Spleen (tissue), 11 donors: Measurements from ENCODE around the gene VPS37B. TPM values are rescaled to one million over a fixed set of nuclear protein-coding genes. Genes with fewer than 3 reads are reported as not detected.
"Not testable (repeated sequence)": the region's sequence is repeated elsewhere in the genome, so short reads cannot be mapped to it uniquely, and the experiment has no call there.

Source experiments
- DNase-seq: peaks from one replicate; pipeline ENCODE4 v3.0.0-alpha.2; 2020
- H3K27ac ChIP-seq, 8 donors: fragments of 200-600 bp; sonication (generic) in 7 of 8; 1 replicate in 4 of 8; 2 replicates in 4 of 8; pipeline versions ENCODE4 v1.5.0 to v1.8.0; 2016 to 2021; ENCODE audit warnings: inconsistent platforms in 4 of 8, mild to moderate bottlenecking in 4 of 8, moderate library complexity in 1 of 8
- H3K27me3 ChIP-seq, 7 donors: fragments of 200-600 bp; sonication (generic) in 6 of 7; replicated peaks in 1 of 7; 1 replicate in 4 of 7; 2 replicates in 3 of 7; pipeline versions ENCODE4 v1.5.0 to v1.8.0; 2016 to 2021; ENCODE audit warnings: inconsistent platforms in 3 of 7, mild to moderate bottlenecking in 1 of 7
- H3K36me3 ChIP-seq, 6 donors: fragments of 200-600 bp; sonication (generic) in 5 of 6; 1 replicate in 4 of 6; 2 replicates in 2 of 6; pipeline versions ENCODE4 v1.5.0 to v1.8.0; 2016 to 2021; ENCODE audit warnings: inconsistent platforms in 2 of 6
- H3K4me1 ChIP-seq, 6 donors: fragments of 200-600 bp; sonication (generic) in 5 of 6; 1 replicate in 3 of 6; 2 replicates in 3 of 6; pipeline versions ENCODE4 v1.5.0 to v1.8.0; 2016 to 2021; ENCODE audit warnings: inconsistent platforms in 3 of 6
- H3K4me3 ChIP-seq, 8 donors: fragments of 200-600 bp; sonication (generic) in 7 of 8; 1 replicate in 4 of 8; 2 replicates in 4 of 8; pipeline versions ENCODE4 v1.5.0 to v1.8.0; 2016 to 2021; ENCODE audit warnings: inconsistent platforms in 4 of 8, mild to moderate bottlenecking in 4 of 8, moderate library complexity in 2 of 8
- H3K9me3 ChIP-seq, 8 donors: fragments of 200-600 bp; sonication (generic) in 7 of 8; 1 replicate in 4 of 8; 2 replicates in 4 of 8; pipeline versions ENCODE4 v1.5.0 to v1.8.0; 2016 to 2021; ENCODE audit warnings: inconsistent platforms in 4 of 8
- POLR2A ChIP-seq, 3 donors: fragments of 450-650 bp; IDR thresholded peaks; one replicate each; pipeline ENCODE4 v1.5.1; 2017; ENCODE audit warnings: antibody characterized with exemption in 3 of 3, mild to moderate bottlenecking in 1 of 3
- POLR2AphosphoS5 ChIP-seq, 3 donors: sonication (generic); formaldehyde crosslinking; IDR thresholded peaks; one replicate each; pipeline ENCODE4 v1.5.1; 2017; ENCODE audit warnings: antibody characterized with exemption in 3 of 3
- WGBS, 5 donors: extraction: QIAGEN DNeasy Blood & Tissue Kit in 3 of 5; methylation state at CpG; one replicate each; pipeline versions ENCODE4 v1.1.5 to v1.1.7; 2013 to 2018; 5-methylcytosine and 5-hydroxymethylcytosine counted together
- intact Hi-C: fragments of 100-400 bp; cut with DNase I; formaldehyde crosslinking; loops from one replicate; pipeline ENCODE4 v1.15.0; 2023; ENCODE audit warnings: low total_unique reads
- polyA plus RNA-seq, 3 donors: library from polyadenylated mRNA; stranded (reverse); fragments of 200-250 nt; gene quantifications; one replicate each; pipeline ENCODE4 v1.2.1, GENCODE V29; 2013
- total RNA-seq, 7 donors: library from RNA; depleted of rRNA in 3 of 7; stranded (reverse); fragments of >200 nt in 3 of 7; fragmentation: NEBNext Ultra II Directional in 4 of 7; extraction: Animal tissue kit (Norgen Biotek cat#: 25700) in 4 of 7; gene quantifications; one replicate each; pipeline versions ENCODE4 v1.1.0 to v1.2.1, GENCODE V29; 2016 to 2021
- TF ChIP-seq, protein P1 (sequence below), 11 experiments: fragments of 200-600 bp in 7 of 11; fragments of 450-650 bp in 4 of 11; sonication (generic) in 4 of 11; IDR thresholded peaks in 8 of 11; conservative IDR thresholded peaks in 3 of 11; 1 replicate in 7 of 11; 2 replicates in 4 of 11; pipeline versions ENCODE4 v1.4.0 to v1.8.0; 2016 to 2021; ENCODE audit warnings: antibody characterized with exemption in 11 of 11, inconsistent platforms in 4 of 11, mild to moderate bottlenecking in 1 of 11
- donor health status: healthy with polysubstance abuse.
- donor health status: DM: no; HTN: no; CAD: no; lungs with moderate emphysema.
- donor health status: DM: no; HTN: no; CAD: no.
- donor health status: Bipolar disorder and iron deficiency.
- donor health status: healthy.
- donor health status: DM: no; HTN: no; CAD: no.
- donor health status: DM: yes; HTN: yes; CAD: no.

VPS37B gene
- total and polyA plus RNA-seq, 10 donors: 24.8 to 67.5 (median 47.3) TPM

DNA sequence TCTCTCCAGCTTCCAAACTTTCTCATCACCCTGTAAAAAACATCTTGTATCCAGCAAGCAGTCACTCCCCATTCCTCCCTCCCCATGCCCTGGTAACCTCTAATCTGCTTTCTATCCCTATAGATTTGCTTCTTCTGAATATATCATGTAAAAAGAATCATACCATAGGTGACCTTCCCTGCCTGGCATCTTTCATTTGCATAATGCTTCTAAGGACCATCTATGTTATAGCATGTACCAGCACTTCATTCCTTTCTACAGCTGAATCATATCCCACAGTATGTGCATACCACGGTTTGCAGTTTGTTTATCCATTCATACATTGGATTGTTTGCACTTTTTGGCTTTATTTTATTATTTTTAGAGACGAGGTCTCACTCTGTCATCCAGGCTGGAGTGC lies 22.9 kb upstream of the VPS37B start:
- intact Hi-C loops: no loop called here
- H3K4me3 ChIP-seq: no peak overlapping the region
- TF ChIP-seq POLR2A (IDR thresholded peaks at IDR 0.05) (no peak), POLR2AphosphoS5 (IDR thresholded peaks at IDR 0.05) (no peak)
- TF ChIP-seq, protein P1, sequence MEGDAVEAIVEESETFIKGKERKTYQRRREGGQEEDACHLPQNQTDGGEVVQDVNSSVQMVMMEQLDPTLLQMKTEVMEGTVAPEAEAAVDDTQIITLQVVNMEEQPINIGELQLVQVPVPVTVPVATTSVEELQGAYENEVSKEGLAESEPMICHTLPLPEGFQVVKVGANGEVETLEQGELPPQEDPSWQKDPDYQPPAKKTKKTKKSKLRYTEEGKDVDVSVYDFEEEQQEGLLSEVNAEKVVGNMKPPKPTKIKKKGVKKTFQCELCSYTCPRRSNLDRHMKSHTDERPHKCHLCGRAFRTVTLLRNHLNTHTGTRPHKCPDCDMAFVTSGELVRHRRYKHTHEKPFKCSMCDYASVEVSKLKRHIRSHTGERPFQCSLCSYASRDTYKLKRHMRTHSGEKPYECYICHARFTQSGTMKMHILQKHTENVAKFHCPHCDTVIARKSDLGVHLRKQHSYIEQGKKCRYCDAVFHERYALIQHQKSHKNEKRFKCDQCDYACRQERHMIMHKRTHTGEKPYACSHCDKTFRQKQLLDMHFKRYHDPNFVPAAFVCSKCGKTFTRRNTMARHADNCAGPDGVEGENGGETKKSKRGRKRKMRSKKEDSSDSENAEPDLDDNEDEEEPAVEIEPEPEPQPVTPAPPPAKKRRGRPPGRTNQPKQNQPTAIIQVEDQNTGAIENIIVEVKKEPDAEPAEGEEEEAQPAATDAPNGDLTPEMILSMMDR (IDR thresholded peaks at IDR 0.05 in 8 of 11, conservative IDR thresholded peaks at IDR 0.05 in 3 of 11): no peak
- DNase-seq: no peak
- H3K27me3 ChIP-seq: no peaks in the 10 kb centered on the region
- H3K27ac ChIP-seq: no peak overlapping the region
- H3K36me3 ChIP-seq: no peaks in the 10 kb centered on the region
- WGBS, 5 donors: 75 to 86% (median 79%) methylated on average over 2 of the region's 2 CpGs
- no peaks in the 10 kb centered on the region for H3K9me3 ChIP-seq
- peaks cover 0 to 11% (median 2%) of the 10 kb centered on the region in 6 donors for H3K4me1 ChIP-seq

DNA sequence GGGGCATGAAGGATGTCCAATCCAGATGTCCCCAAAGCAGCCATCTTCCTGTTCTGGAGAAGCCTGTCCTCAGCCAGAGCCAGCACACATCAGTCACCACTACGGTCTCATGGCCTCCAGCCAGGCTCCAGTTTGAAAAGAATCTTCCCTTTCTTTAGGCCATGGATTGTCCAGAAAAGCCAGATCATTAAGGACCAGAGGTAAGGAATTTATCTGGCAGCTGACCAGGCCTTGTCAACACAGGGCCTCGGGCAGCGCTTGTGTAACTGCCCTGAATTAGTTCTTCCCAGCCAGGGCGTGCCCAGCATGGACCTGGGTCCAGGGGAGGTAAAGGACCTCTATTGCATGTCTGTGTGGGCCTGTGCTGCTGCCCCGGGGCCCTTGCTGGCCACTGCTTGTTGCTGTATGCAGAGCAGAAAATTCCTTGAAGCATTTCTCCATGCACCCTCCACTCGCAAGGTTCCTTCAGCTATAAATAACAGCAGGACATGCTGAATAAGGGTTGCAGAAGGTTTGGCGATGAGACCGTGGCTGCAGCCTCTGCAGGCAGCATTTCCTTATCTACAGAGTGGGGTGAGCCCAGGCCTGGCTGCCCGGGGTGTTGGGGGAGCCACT lies 21.7 kb upstream of the VPS37B start:
- intact Hi-C loops: no loop called here
- Histone ChIP-seq H3K36me3 (no peaks in the 10 kb centered on the region), H3K4me3 (no peak overlapping the region), H3K9me3 (no peaks in the 10 kb centered on the region), H3K4me1 (peaks cover 0 to 11% (median 2%) of the 10 kb centered on the region in 6 donors), H3K27me3 (no peaks in the 10 kb centered on the region), H3K27ac (peak overlapping the region in 2 of 8 donors; percentile 3 to 50)
- TF ChIP-seq POLR2AphosphoS5 (IDR thresholded peaks at IDR 0.05) (no peak), POLR2A (IDR thresholded peaks at IDR 0.05) (no peak)
- TF ChIP-seq, protein P1 (IDR thresholded peaks at IDR 0.05 in 8 of 11, conservative IDR thresholded peaks at IDR 0.05 in 3 of 11): no peak
- DNase-seq: no peak
- WGBS, 5 donors: 43 to 54% (median 46%) methylated on average over 6 to 9 of the region's 9 CpGs

DNA sequence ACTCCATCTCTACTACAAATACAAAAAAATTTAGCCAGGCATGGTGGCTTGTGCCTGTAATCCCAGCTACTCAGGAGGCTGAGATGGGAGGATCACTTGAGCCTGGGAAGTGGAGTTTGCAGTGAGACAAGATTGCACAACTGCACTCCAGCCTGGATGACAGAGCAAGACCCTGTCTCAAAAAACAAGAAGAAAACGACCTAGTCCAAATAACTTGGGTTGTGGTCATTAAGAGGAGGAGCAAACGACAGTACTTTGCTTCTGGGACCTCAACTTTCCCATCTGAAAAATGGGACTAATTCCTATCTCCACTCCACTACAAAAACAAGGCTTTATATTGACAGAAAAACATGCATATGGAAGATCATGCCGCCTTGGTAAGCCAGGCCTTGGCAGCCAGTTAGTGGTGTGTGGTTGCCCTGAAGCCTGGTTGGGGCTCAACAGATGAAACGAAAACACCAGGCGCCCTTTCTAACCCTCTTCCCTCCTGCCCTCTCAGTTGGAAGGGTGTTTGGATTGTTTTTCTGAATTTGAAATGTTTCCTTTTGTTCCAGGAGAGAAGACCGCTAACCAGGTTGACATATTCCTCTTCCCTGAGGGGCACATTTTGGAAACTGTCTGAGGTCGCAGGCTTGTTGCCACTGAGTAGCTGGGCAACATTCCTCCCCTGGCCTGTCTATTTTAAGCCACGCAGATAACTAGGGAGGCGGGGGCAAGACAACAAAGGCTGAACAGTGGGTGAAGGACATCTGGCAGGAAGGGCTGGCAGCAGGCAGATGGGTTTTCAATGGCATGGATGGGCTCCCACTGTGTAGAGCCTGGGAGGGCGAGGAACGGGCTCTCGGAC lies 13.7 kb upstream of the VPS37B start:
- no peaks in the 10 kb centered on the region for H3K36me3 ChIP-seq
- H3K9me3 ChIP-seq: no peaks in the 10 kb centered on the region
- intact Hi-C loops: no loop called here
- peak overlapping the region in 2 of 8 donors; percentile 35 to 41 for H3K27ac ChIP-seq
- no peaks in the 10 kb centered on the region for H3K27me3 ChIP-seq
- 64 to 80% (median 73%) methylated on average over 12 of the region's 12 CpGs for WGBS, 5 donors
- no peak for TF ChIP-seq POLR2A (IDR thresholded peaks at IDR 0.05)
- peak in 2 of 3 donors; percentile 33 to 55 for TF ChIP-seq POLR2AphosphoS5 (IDR thresholded peaks at IDR 0.05)
- H3K4me1 ChIP-seq: peaks cover 0 to 14% (median 0%) of the 10 kb centered on the region in 6 donors
- no peak overlapping the region for H3K4me3 ChIP-seq
- DNase-seq: no peak

DNA sequence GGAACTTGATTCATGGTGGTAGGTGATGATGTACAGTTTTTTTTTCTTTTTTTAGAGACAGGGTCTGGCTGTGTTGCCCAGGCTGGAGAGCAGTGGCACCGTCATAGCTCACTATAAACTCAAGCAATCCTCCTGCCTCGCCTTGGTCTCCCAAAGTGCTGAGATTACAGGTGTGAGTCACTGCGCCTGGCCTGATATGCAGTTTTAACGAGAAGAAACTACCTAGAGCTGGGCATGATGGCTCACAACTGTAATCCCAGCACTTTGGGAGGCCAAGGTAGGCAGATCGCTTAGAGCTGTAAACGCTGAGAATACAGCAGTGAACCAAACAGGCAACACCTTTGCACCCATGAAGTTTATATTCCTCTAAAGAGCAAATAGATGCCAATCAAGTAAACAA lies 13.0 kb upstream of the VPS37B start:
- Histone ChIP-seq H3K27ac (no peak overlapping the region), H3K27me3 (no peaks in the 10 kb centered on the region), H3K4me3 (no peak overlapping the region), H3K9me3 (no peaks in the 10 kb centered on the region), H3K36me3 (no peaks in the 10 kb centered on the region), H3K4me1 (peaks cover 0 to 20% (median under 1%) of the 10 kb centered on the region in 6 donors)
- no peak for DNase-seq
- intact Hi-C loops: no loop called here
- TF ChIP-seq POLR2A (IDR thresholded peaks at IDR 0.05): no peak
- no peak for TF ChIP-seq POLR2AphosphoS5 (IDR thresholded peaks at IDR 0.05)
- TF ChIP-seq, protein P1 (IDR thresholded peaks at IDR 0.05 in 8 of 11, conservative IDR thresholded peaks at IDR 0.05 in 3 of 11): no peak
- WGBS, 5 donors: 87 to 98% (median 94%) methylated on average over 6 of the region's 6 CpGs

DNA sequence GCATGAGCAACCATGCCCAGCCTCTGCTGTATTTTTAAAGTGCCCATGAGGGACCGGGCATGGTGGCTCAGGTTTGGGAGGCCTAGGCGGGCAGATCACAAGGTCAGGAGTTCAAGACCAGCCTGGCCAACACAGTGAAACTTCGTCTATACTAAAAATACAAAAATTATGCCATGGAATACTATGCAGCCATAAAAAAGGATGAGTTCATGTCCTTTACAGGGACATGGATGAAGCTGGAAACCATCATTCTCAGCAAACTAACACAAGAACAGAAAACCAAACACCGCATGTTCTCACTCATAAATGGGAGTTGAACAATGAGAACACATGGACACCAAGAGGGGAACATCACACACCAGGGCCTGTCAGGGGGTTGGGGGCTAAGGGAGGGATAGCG lies 9.3 kb upstream of the VPS37B start:
- 93 to 97% (median 94%) methylated on average over 5 of the region's 5 CpGs for WGBS, 5 donors
- DNase-seq, intact Hi-C loops, H3K9me3 ChIP-seq, H3K4me3 ChIP-seq, H3K36me3 ChIP-seq, H3K27me3 ChIP-seq: not testable (repeated sequence)
- H3K4me1 ChIP-seq: peaks cover 7 to 55% (median 31%) of the 10 kb centered on the region in 6 donors
- peak overlapping the region in 5 of 8 donors; percentile 56 to 84 (median 75) for H3K27ac ChIP-seq
